ENCODE measurements around the gene NAA15. TPM values are rescaled to one million over a fixed set of nuclear protein-coding genes. Genes with fewer than 3 reads are reported as not detected.
"Not testable (repeated sequence)": the region's sequence is repeated elsewhere in the genome, so short reads cannot be mapped to it uniquely, and the experiment has no call there.

NAA15 gene
- total and polyA plus RNA-seq, 3 donors from 2014 or later = 16.8 to 35.4 (median 33.9) TPM

GRCh38 chr4:139460565-139460964, 159.3 kb downstream of the NAA15 start:
- Histone ChIP-seq H3K4me3 (no peak overlapping the region), H3K27me3 (no peaks in the 10 kb centered on the region), H3K27ac (no peak overlapping the region), H3K9me3 (no peaks in the 10 kb centered on the region), H3K36me3 (ENCODE audit: low read depth, missing control alignments) (no peaks in the 10 kb centered on the region), H3K4me1 (peaks cover 10% of the 10 kb centered on the region)
- intact Hi-C loops (cut with DNase I; ENCODE audit: low total_unique reads) = no loop called here
- TF ChIP-seq CTCF (IDR thresholded peaks at IDR 0.05) = no peak
- TF ChIP-seq POLR2A (IDR thresholded peaks at IDR 0.05) = no peak
- 89 to 99% methylated on average over 3 of the region's 3 CpGs for WGBS, 2 donors
- DNase-seq = no peak

- WGBS, 2 donors = 73 to 78% methylated on average over 5 of the region's 5 CpGs
- H3K27me3 ChIP-seq = no peaks in the 10 kb centered on the region
- H3K36me3 ChIP-seq (ENCODE audit: low read depth, missing control alignments) = no peaks in the 10 kb centered on the region
- TF ChIP-seq CTCF (IDR thresholded peaks at IDR 0.05) (no peak), POLR2A (IDR thresholded peaks at IDR 0.05) (no peak)
- peaks cover 4% of the 10 kb centered on the region for H3K4me1 ChIP-seq
- no peak overlapping the region for H3K4me3 ChIP-seq
- intact Hi-C loops (cut with DNase I; ENCODE audit: low total_unique reads) = no loop called here
- DNase-seq = no peak
- H3K27ac ChIP-seq = no peak overlapping the region
- no peaks in the 10 kb centered on the region for H3K9me3 ChIP-seq
Measured at GRCh38 chr4:139461022-139461628, 159.8 kb downstream of the NAA15 start.

GRCh38 chr4:139464512-139464911, 163.2 kb downstream of the NAA15 start:
- H3K27ac ChIP-seq; intact Hi-C loops (cut with DNase I; ENCODE audit: low total_unique reads): not testable (repeated sequence)

GRCh38 chr4:139465922-139466321, 164.6 kb downstream of the NAA15 start:
- intact Hi-C loops (cut with DNase I; ENCODE audit: low total_unique reads) = no loop called here
- 84 to 93% methylated on average over 4 of the region's 4 CpGs for WGBS, 2 donors
- Histone ChIP-seq H3K4me3 (no peak overlapping the region), H3K9me3 (no peaks in the 10 kb centered on the region), H3K27me3 (no peaks in the 10 kb centered on the region), H3K4me1 (no peaks in the 10 kb centered on the region), H3K36me3 (ENCODE audit: low read depth, missing control alignments) (no peaks in the 10 kb centered on the region), H3K27ac (no peak overlapping the region)
- DNase-seq = no peak
- TF ChIP-seq POLR2A (IDR thresholded peaks at IDR 0.05) (no peak), CTCF (IDR thresholded peaks at IDR 0.05) (no peak)

More at GRCh38 chr4:139464512-139464911, 163.2 kb downstream of the NAA15 start:
- not testable (repeated sequence) for H3K9me3 ChIP-seq; H3K36me3 ChIP-seq (ENCODE audit: low read depth, missing control alignments); H3K4me1 ChIP-seq; DNase-seq; H3K27me3 ChIP-seq; H3K4me3 ChIP-seq
- WGBS, 2 donors = 94 to 98% methylated on average over 5 of the region's 5 CpGs

GRCh38 chr4:139468756-139469155, 167.5 kb downstream of the NAA15 start:
- H3K4me1 ChIP-seq; H3K36me3 ChIP-seq (ENCODE audit: low read depth, missing control alignments); H3K27me3 ChIP-seq; H3K4me3 ChIP-seq; H3K9me3 ChIP-seq; H3K27ac ChIP-seq; intact Hi-C loops (cut with DNase I; ENCODE audit: low total_unique reads); DNase-seq: not testable (repeated sequence)

GRCh38 chr4:139469216-139469615, 167.9 kb downstream of the NAA15 start:
- Histone ChIP-seq H3K36me3 (ENCODE audit: low read depth, missing control alignments) (no peaks in the 10 kb centered on the region), H3K27me3 (no peaks in the 10 kb centered on the region), H3K9me3 (no peaks in the 10 kb centered on the region), H3K27ac (no peak overlapping the region), H3K4me3 (no peak overlapping the region), H3K4me1 (no peaks in the 10 kb centered on the region)
- WGBS, 2 donors = 87 to 98% methylated on average over 2 of the region's 2 CpGs
- no peak for DNase-seq
- TF ChIP-seq POLR2A (IDR thresholded peaks at IDR 0.05) (no peak), CTCF (IDR thresholded peaks at IDR 0.05) (no peak)
- intact Hi-C loops (cut with DNase I; ENCODE audit: low total_unique reads) = no loop called here
